Calu3 (cell line): ENCODE results near the gene STXBP4. TPM values are rescaled to one million over a fixed set of nuclear protein-coding genes. Genes with fewer than 3 reads are reported as not detected.

Experiments
- BruUV-seq: library from RNA; stranded (reverse); fragments of 400-500 nt; replicated peaks from 2 replicates; lab custom pipeline; 2021; lab: Mats Ljungman, UMichigan
- CTCF ChIA-PET: fragments of 300-600 bp; sonication (Branson Sonifier 250); formaldehyde crosslinking; loops from one replicate; lab custom pipeline; 2022; ENCODE audit warnings: antibody characterized with exemption; lab: Charles Lee
- DNase-seq: peaks from one replicate; pipeline ENCODE4 v3.0.0; 2022
- H3K27ac Mint-ChIP-seq: one replicate; pipeline ENCODE4 v1.8.0; 2022; ENCODE audit warnings: mixed read lengths; ENCODE audit not compliant: unreplicated experiment
- H3K27me3 Mint-ChIP-seq: one replicate; pipeline ENCODE4 v1.8.0; 2022; ENCODE audit warnings: mixed read lengths; ENCODE audit not compliant: unreplicated experiment
- H3K36me3 Mint-ChIP-seq: one replicate; pipeline ENCODE4 v1.8.0; 2022; ENCODE audit warnings: mild to moderate bottlenecking, moderate library complexity, mixed read lengths; ENCODE audit not compliant: insufficient read depth, unreplicated experiment
- H3K4me1 Mint-ChIP-seq: one replicate; pipeline ENCODE4 v1.8.0; 2022; ENCODE audit warnings: mild to moderate bottlenecking, low read depth, mixed read lengths; ENCODE audit not compliant: unreplicated experiment
- H3K4me3 Mint-ChIP-seq: one replicate; pipeline ENCODE4 v1.8.0; 2022; ENCODE audit warnings: mild to moderate bottlenecking, low read depth, moderate library complexity, mixed read lengths; ENCODE audit not compliant: unreplicated experiment
- H3K9me3 Mint-ChIP-seq: one replicate; pipeline ENCODE4 v1.8.0; 2022; ENCODE audit warnings: low read depth, mixed read lengths; ENCODE audit not compliant: unreplicated experiment
- CTCF ChIP-seq: fragments of 200-600 bp; IDR thresholded peaks from one replicate; pipeline ENCODE4 v1.8.0; 2022; ENCODE audit warnings: antibody characterized with exemption; ENCODE audit not compliant: unreplicated experiment
- intact Hi-C: fragments of 100-400 bp; cut with micrococcal nuclease; formaldehyde crosslinking; loops from one replicate; pipeline ENCODE4 v1.10.0; 2022; ENCODE audit not compliant: unreplicated experiment
- total RNA-seq: library from RNA; stranded (reverse); gene quantifications from 2 replicates; pipeline ENCODE4 v1.2.3, GENCODE V29; 2022

The STXBP4 gene
- total RNA-seq, 1 experiment from 2014 or later, result 9.2 TPM

DNA sequence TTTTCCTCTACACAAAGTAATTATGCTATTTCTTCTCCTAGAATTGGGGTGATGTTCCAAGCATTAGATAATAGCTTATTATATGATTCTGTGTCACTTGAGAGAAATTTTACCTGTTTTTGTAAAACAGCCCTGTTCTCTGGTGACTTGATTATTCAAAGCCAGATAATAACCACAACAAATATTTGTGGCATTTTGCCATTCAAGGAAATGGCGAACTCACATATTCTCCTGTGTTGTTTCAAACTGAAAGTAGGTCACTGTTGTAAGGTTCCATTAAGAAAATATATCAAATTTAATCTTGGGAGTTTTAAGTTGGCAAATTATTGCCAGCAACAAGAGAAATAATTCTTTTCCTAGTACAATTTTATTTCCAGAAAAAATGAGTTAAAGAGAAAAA lies 124.8 kb downstream of the STXBP4 start:
- no peaks in the 10 kb centered on the region for H3K36me3 Mint-ChIP-seq
- H3K27me3 Mint-ChIP-seq, result no peaks in the 10 kb centered on the region
- BruUV-seq, result no TSS peak
- CTCF ChIA-PET, result no interaction called here
- no peak overlapping the region for H3K4me3 Mint-ChIP-seq
- no peak overlapping the region for H3K27ac Mint-ChIP-seq
- no peak for TF ChIP-seq CTCF
- no peaks in the 10 kb centered on the region for H3K9me3 Mint-ChIP-seq
- intact Hi-C loops, result no loop called here
- no peak for DNase-seq
- H3K4me1 Mint-ChIP-seq, result peaks cover 9% of the 10 kb centered on the region

GRCh38 chr17:55098765-55099164 lies 130.2 kb downstream of the STXBP4 start:
- no peak for TF ChIP-seq CTCF
- H3K4me3 Mint-ChIP-seq, result no peak overlapping the region
- CTCF ChIA-PET, result no interaction called here
- intact Hi-C loops, result no loop called here
- BruUV-seq, result no TSS peak
- H3K27ac Mint-ChIP-seq, result no peak overlapping the region
- DNase-seq, result no peak
- H3K4me1 Mint-ChIP-seq, result no peaks in the 10 kb centered on the region
- no peaks in the 10 kb centered on the region for H3K36me3 Mint-ChIP-seq
- no peaks in the 10 kb centered on the region for H3K27me3 Mint-ChIP-seq
- no peaks in the 10 kb centered on the region for H3K9me3 Mint-ChIP-seq

GRCh38 chr17:55110521-55110920 lies 142.0 kb downstream of the STXBP4 start:
- H3K4me1 Mint-ChIP-seq, result no peaks in the 10 kb centered on the region
- no peak for TF ChIP-seq CTCF
- no TSS peak for BruUV-seq
- intact Hi-C loops, result no loop called here
- H3K36me3 Mint-ChIP-seq, result no peaks in the 10 kb centered on the region
- H3K27me3 Mint-ChIP-seq, result no peaks in the 10 kb centered on the region
- CTCF ChIA-PET, result no interaction called here
- H3K4me3 Mint-ChIP-seq, result no peak overlapping the region
- H3K27ac Mint-ChIP-seq, result no peak overlapping the region
- no peak for DNase-seq
- no peaks in the 10 kb centered on the region for H3K9me3 Mint-ChIP-seq

DNA sequence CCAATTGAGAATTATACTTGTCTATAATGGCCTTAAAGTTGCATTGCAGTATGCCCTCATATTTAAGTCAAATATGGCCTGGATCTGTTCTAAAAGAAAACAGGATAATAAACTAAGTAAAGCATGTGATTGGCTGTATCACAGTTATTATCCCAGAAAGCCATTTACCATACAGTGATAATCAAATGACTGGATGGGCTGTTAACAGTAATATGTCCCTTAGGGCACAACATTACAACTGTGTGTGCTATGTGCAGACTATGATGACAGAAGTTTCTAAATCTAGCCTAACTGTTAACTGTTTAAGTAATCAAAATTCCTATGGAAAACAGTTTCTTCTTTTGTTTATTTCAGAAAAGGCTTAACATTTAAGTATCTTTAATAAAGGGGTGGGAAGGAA lies 145.7 kb downstream of the STXBP4 start:
- CTCF ChIA-PET, result no interaction called here
- intact Hi-C loops, result no loop called here
- TF ChIP-seq CTCF, result no peak
- no peaks in the 10 kb centered on the region for H3K27me3 Mint-ChIP-seq
- BruUV-seq, result no TSS peak
- no peak overlapping the region for H3K4me3 Mint-ChIP-seq
- no peaks in the 10 kb centered on the region for H3K9me3 Mint-ChIP-seq
- no peak overlapping the region for H3K27ac Mint-ChIP-seq
- DNase-seq, result no peak
- no peaks in the 10 kb centered on the region for H3K4me1 Mint-ChIP-seq
- H3K36me3 Mint-ChIP-seq, result no peaks in the 10 kb centered on the region

- no peak overlapping the region for H3K27ac Mint-ChIP-seq
- no peak overlapping the region for H3K4me3 Mint-ChIP-seq
- DNase-seq, result no peak
- no peak for TF ChIP-seq CTCF
- H3K27me3 Mint-ChIP-seq, result no peaks in the 10 kb centered on the region
- no TSS peak for BruUV-seq
- CTCF ChIA-PET, result no interaction called here
- no peaks in the 10 kb centered on the region for H3K4me1 Mint-ChIP-seq
- H3K9me3 Mint-ChIP-seq, result no peaks in the 10 kb centered on the region
- H3K36me3 Mint-ChIP-seq, result no peaks in the 10 kb centered on the region
- intact Hi-C loops, result no loop called here
Measured at GRCh38 chr17:55116440-55116914, 147.9 kb downstream of the STXBP4 start.
